Chondrocyte (in vitro differentiated cells): ENCODE results near the gene SPRR2D. TPM values are rescaled to one million over a fixed set of nuclear protein-coding genes. Genes with fewer than 3 reads are reported as not detected.

Source experiments
- DNase-seq: peaks from one replicate; pipeline ENCODE4 v3.0.0; 2021; ENCODE audit warnings: mixed read lengths, low spot score
- H3K27ac Mint-ChIP-seq: one replicate; pipeline ENCODE4 v1.8.0; 2021; ENCODE audit warnings: mild to moderate bottlenecking, moderate library complexity, mixed read lengths; ENCODE audit not compliant: unreplicated experiment
- H3K27me3 Mint-ChIP-seq: 2 replicates; pipeline ENCODE4 v1.8.0; 2021; ENCODE audit warnings: low read depth, mixed read lengths
- H3K36me3 Mint-ChIP-seq: 2 replicates; pipeline ENCODE4 v1.8.0; 2021; ENCODE audit warnings: low read depth, mixed read lengths
- H3K4me1 Mint-ChIP-seq: 2 replicates; pipeline ENCODE4 v1.8.0; 2021; ENCODE audit warnings: low read depth, mild to moderate bottlenecking, mixed read lengths
- H3K4me3 Mint-ChIP-seq: one replicate; pipeline ENCODE4 v1.8.0; 2021; ENCODE audit warnings: mild to moderate bottlenecking, moderate library complexity, mixed read lengths; ENCODE audit not compliant: unreplicated experiment
- H3K9me3 Mint-ChIP-seq: 2 replicates; pipeline ENCODE4 v1.8.0; 2021; ENCODE audit warnings: low read depth, mixed read lengths
- long read RNA-seq: library from polyadenylated mRNA; stranded (forward); transcript quantifications from one replicate; pipeline ENCODE4 v2.0.0, GENCODE V29; 2021
- total RNA-seq: library from RNA; stranded (reverse); gene quantifications from 3 replicates; pipeline ENCODE4 v1.2.1, GENCODE V29; 2021
- TF ChIP-seq, protein P1 (sequence below): fragments of 200-600 bp; sonication (generic); IDR thresholded peaks from 2 replicates; pipeline ENCODE4 v1.5.0; 2021; ENCODE audit warnings: antibody characterized with exemption, mild to moderate bottlenecking, moderate library complexity

Gene SPRR2D
- not detected in 3 replicates for total RNA-seq
- long read RNA-seq: 0 reads

DNA sequence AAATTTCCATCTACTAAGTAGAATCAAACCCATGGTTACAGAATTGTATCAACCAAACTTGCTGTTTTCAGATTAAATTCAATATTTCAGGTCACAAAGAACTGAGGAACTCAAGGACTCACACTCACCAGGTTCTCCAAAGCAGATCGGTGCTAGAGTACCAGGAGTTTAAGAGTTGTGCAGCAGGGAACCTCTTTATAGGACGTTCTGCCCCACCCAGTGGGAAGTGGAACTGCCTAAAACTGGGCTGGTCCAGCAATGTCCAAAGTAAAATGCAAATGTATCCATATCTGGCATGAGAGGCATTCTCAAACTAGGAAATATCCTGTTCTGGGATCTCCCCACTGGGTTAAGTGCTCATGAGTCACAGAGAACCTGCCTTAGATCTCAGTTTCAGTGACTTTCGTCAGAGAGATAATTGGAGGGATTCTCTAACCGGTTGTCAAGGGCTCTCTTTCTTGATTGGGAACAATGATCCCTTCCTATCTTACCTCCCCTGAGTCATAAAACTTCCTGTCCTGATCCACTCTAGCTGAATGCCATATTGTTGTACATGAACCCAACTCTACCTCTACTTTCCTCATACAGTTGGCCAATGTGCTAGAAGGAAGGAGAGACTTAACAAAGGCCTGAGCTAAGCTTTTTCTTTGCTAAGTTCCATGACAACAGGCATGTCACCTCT lies at the start of gene SPRR2D:
Gene SPRR2D, minus strand, starts transcription at position 171 of the 682 bp plus-strand sequence. CDS start 774 bp downstream, outside the sequence.
- no peaks in the 10 kb centered on the region for H3K36me3 Mint-ChIP-seq
- no peak for DNase-seq

DNA sequence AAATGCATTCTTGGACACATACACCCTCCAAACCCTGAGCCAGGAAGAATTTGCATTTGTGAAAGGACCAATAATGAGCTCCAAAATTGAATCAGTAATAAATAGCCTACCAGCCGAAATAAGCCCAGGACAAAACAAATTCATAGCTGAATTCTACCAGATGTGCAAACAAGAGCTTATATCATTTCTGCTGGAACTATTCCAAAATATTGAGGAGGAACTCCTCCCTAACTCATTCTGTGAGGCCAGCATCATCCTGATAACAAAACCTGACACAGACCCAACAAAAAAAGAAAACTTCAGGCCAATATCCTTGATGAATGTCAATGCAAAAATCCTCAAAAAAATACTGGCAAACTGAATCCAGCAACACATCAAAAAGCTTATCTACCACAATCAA lies 46.7 kb upstream of the SPRR2D start:
- TF ChIP-seq, protein P1, sequence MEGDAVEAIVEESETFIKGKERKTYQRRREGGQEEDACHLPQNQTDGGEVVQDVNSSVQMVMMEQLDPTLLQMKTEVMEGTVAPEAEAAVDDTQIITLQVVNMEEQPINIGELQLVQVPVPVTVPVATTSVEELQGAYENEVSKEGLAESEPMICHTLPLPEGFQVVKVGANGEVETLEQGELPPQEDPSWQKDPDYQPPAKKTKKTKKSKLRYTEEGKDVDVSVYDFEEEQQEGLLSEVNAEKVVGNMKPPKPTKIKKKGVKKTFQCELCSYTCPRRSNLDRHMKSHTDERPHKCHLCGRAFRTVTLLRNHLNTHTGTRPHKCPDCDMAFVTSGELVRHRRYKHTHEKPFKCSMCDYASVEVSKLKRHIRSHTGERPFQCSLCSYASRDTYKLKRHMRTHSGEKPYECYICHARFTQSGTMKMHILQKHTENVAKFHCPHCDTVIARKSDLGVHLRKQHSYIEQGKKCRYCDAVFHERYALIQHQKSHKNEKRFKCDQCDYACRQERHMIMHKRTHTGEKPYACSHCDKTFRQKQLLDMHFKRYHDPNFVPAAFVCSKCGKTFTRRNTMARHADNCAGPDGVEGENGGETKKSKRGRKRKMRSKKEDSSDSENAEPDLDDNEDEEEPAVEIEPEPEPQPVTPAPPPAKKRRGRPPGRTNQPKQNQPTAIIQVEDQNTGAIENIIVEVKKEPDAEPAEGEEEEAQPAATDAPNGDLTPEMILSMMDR: no peak
- no peak overlapping the region for H3K27ac Mint-ChIP-seq
- DNase-seq: no peak
- no peaks in the 10 kb centered on the region for H3K4me1 Mint-ChIP-seq
- no peaks in the 10 kb centered on the region for H3K27me3 Mint-ChIP-seq
- no peaks in the 10 kb centered on the region for H3K36me3 Mint-ChIP-seq
- H3K9me3 Mint-ChIP-seq: peaks cover 11% of the 10 kb centered on the region
- no peak overlapping the region for H3K4me3 Mint-ChIP-seq

More for the DNA sequence above, at the start of gene SPRR2D:
- no peaks in the 10 kb centered on the region for H3K4me1 Mint-ChIP-seq
- H3K27me3 Mint-ChIP-seq: peaks cover 11% of the 10 kb centered on the region
- TF ChIP-seq, protein P1: no peak
- no peak within 1 kb of the TSS for H3K4me3 Mint-ChIP-seq
- no peak within 1 kb of the TSS for H3K27ac Mint-ChIP-seq
- H3K9me3 Mint-ChIP-seq: no peaks in the 10 kb centered on the region

DNA sequence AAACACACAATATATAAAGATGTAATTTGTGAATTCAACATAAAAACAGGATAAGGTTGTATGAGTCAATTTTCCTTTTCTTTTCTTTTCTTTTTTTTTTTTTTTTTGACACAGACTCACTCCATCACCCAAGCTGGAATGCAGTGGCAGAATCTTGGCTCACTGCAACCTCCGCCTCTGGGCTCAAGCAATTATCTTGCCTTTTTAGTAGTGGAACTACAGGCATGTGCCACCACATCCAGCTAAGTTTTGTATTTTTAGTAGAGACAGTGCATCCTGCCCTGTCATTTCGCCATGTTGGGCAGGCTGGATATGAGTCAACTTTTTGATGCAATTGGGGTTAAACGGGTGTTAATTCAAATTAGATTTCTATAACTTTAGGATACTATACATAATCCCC lies 40.8 kb upstream of the SPRR2D start:
- no peak for DNase-seq
- Mint-ChIP-seq H3K9me3 (peaks cover 19% of the 10 kb centered on the region), H3K4me1 (no peaks in the 10 kb centered on the region), H3K27ac (no peak overlapping the region), H3K4me3 (no peak overlapping the region), H3K36me3 (no peaks in the 10 kb centered on the region), H3K27me3 (no peaks in the 10 kb centered on the region)
- TF ChIP-seq, protein P1: no peak

DNA sequence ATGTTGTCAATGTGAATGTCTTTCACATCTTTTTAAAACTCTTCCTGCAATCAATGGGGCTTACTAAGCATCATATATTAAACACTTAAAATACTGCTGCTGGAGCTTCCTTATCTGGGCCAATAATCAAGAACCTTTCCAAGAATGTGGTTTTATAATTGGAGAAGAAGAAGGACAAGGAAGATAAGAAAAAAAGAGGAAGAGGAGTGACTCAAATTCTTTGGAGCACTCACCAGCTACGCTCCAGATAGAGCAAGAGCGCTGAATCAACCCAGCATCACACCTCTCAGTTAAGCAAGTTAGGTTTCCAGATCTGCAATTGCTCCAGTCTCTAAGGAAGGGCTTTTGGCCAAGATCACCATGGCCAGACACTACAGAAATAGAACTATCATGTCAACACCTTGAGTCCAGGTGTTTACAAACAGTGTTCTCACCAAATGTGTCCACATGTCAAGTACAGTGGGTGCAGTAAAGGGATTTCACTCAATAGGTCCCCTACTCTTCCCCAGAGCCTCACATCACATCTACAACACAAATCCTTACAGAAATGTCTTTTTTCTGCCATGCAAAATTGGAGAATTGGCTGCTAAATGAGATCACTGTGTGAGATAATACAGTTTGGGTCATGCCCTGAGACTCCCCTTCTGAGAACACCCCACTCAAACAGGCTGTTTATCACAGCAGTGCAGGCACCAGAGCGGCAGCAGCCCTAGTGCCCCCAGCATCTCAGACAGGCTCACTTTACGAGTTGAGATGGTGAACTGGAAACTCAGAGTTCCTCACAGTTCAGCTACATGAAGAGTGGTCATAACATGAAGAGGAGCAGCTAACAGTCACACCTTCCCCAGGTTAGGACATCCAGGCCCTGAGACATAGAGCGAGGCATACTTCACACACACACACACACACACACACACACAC lies 32.1 kb upstream of the SPRR2D start:
- Mint-ChIP-seq H3K27ac (no peak overlapping the region), H3K9me3 (peaks cover 2% of the 10 kb centered on the region), H3K4me1 (no peaks in the 10 kb centered on the region), H3K4me3 (no peak overlapping the region), H3K27me3 (no peaks in the 10 kb centered on the region), H3K36me3 (no peaks in the 10 kb centered on the region)
- TF ChIP-seq, protein P1: no peak
- DNase-seq: no peak

DNA sequence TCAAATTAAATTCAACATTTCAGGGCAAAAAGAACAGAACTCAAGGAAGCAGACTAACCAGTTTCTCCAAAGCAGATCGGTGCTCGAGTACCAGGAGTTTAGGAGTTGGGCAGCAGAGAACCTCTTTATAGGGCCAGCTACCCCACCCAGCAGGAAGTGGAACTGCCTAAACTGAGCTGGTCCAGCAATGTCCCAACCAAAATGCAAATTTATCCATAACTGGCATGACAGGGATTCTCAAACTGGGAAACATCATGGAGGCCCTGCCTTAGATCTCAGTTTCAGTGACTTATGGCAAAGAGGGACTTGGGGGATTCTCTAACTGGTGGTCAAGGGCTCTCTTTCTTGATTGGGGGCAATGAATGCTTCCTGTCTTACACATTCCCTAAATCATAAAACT lies 30.6 kb upstream of the SPRR2D start, which contains the start of gene SPRR2B:
Gene SPRR2B, minus strand, starts transcription at position 101 of the 400 bp plus-strand sequence. CDS start 772 bp downstream, outside the sequence.
- TF ChIP-seq, protein P1: no peak
- H3K36me3 Mint-ChIP-seq: no peaks in the 10 kb centered on the region
- no peak within 1 kb of the TSS for H3K27ac Mint-ChIP-seq
- H3K9me3 Mint-ChIP-seq: no peaks in the 10 kb centered on the region
- H3K4me3 Mint-ChIP-seq: no peak within 1 kb of the TSS
- no peaks in the 10 kb centered on the region for H3K4me1 Mint-ChIP-seq
- H3K27me3 Mint-ChIP-seq: no peaks in the 10 kb centered on the region
- DNase-seq: no peak
